LNCaP clone FGC (cell line): ENCODE results near the gene SMR3B.

Experiments used
- DNase-seq: peaks from one replicate; pipeline ENCODE4 v3.0.0-alpha.2; 2011; ENCODE audit warnings: low read depth
- H3K4me3 ChIP-seq: 2 replicates; pipeline ENCODE4 v1.5.1; 2011; ENCODE audit warnings: mild to moderate bottlenecking, low read depth, low read length, control low read depth
- CTCF ChIP-seq: IDR thresholded peaks from 2 replicates; pipeline ENCODE4 v1.5.1; 2012; ENCODE audit warnings: mild to moderate bottlenecking; ENCODE audit not compliant: control insufficient read depth, insufficient read depth; ENCODE audit errors: extremely low read depth

The SMR3B gene

DNA sequence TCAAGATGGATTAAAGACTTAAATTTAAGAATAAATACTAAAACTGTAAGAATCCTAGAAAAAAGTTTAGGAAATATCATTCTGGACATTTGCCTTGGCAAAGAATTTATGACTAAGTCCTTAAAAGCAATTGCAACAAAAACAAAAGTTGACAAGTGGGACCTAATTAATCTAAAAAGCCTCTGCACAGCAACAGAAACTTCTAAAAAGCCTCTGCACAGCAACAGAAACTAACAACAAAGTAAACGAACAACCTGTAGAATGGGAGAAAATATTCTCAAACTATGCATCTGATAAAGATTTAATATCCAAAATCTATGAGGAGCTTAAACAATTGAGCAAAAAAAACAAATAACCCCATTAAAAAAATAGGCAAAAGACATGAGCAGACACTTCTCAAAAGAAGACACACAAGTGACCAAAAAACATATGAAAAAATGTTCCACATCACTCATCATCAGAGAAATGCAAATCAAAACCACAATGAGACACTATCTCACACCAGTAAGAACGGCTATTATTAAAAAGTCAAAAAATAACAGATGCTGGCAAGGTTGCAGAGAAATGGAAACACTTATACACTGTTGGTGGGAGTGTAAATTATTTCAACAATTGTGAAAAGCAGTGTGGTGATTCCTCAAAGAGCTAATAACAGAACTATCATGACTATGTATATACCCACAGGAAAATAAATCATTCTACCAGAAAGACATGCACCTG lies 9.3 kb downstream of the SMR3B start:
- no peak overlapping the region for H3K4me3 ChIP-seq
- no peak for TF ChIP-seq CTCF
- no peak for DNase-seq

GRCh38 chr4:70397580-70397979 lies 14.6 kb downstream of the SMR3B start, which contains the start of gene OPRPN:
Gene OPRPN (plus strand): TSS chr4:70397940. CDS start chr4:70399286, 1,346 bp downstream.
- no peak within 1 kb of the TSS for H3K4me3 ChIP-seq
- TF ChIP-seq CTCF, result no peak
- DNase-seq, result no peak

DNA sequence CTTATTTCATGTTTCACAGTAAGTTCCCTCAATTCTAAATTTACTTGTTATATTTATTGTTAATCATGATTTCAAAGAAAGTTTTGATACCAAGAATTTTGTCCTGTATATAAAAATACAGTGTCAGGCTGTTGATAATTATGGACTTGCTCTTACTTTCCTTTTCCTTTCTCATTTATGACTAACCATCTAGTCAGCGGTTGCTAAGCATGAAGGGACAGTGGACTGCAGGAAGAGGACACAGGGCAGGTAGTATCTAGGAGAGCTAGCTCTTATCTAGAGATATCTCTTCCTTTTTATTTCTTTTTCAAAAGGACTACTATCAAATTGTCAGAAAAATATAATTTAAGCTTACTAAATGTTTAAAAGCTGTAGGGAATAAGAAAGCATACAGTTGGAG lies 16.4 kb downstream of the SMR3B start:
- no peak for DNase-seq
- no peak for TF ChIP-seq CTCF
- no peak overlapping the region for H3K4me3 ChIP-seq

DNA sequence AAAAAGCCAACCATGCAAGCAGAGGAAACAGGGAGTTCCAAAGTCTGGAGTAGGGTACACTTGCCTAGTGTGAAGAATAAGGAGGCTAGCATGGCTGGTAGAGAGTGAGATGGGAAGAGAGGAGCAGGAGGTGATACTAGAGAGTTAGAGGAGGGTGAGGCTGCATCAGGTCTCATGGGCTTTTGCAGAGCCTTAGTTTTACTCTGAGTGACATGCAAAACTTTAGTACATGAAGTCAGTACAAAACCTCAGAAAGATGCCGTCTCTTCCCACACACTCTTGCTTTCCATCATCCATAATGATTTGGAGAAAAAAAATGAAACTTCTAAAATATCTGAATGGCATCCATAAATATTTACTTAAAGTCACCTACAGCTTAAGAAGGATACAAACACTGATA lies 19.8 kb downstream of the SMR3B start:
- no peak overlapping the region for H3K4me3 ChIP-seq
- DNase-seq, result no peak
- no peak for TF ChIP-seq CTCF

- no peak for TF ChIP-seq CTCF
- no peak overlapping the region for H3K4me3 ChIP-seq
- DNase-seq, result no peak
Observed at GRCh38 chr4:70405765-70406164, 22.8 kb downstream of the SMR3B start.

- no peak for DNase-seq
- no peak for TF ChIP-seq CTCF
- H3K4me3 ChIP-seq, result no peak overlapping the region
Observed at GRCh38 chr4:70425306-70425705, 42.4 kb downstream of the SMR3B start.

- TF ChIP-seq CTCF, result no peak
- no peak for DNase-seq
- H3K4me3 ChIP-seq, result no peak overlapping the region
Observed at GRCh38 chr4:70426789-70427188, 43.9 kb downstream of the SMR3B start.
